NK-92 treated with Interleukin-12 subunit alpha and Interleukin-12 subunit beta, amount 100 ng/mL, for 24 hours (cell line): Measurements from ENCODE around the gene TOX2.
"Not testable (repeated sequence)": the region's sequence is repeated elsewhere in the genome, so short reads cannot be mapped to it uniquely, and the experiment has no call there.

Experiments
- DNase-seq: peaks from one replicate; lab custom pipeline; 2025; lab: John Stamatoyannopoulos, UW

TOX2 gene

GRCh38 chr20:44033344-44033743 lies 118.7 kb downstream of the TOX2 start:
- DNase-seq = no peak

GRCh38 chr20:44033873-44034272 lies 119.2 kb downstream of the TOX2 start:
- no peak for DNase-seq

GRCh38 chr20:44034451-44034850 lies 119.8 kb downstream of the TOX2 start:
- no peak for DNase-seq

- no peak for DNase-seq
Observed at GRCh38 chr20:44034965-44035635, 120.4 kb downstream of the TOX2 start.

- no peak for DNase-seq
Observed at GRCh38 chr20:44035924-44036323, 121.3 kb downstream of the TOX2 start.

- no peak for DNase-seq
Observed at GRCh38 chr20:44036441-44036840, 121.8 kb downstream of the TOX2 start.

- no peak for DNase-seq
Observed at GRCh38 chr20:44038681-44039123, 124.0 kb downstream of the TOX2 start.

GRCh38 chr20:44039147-44039546 lies 124.5 kb downstream of the TOX2 start:
- no peak for DNase-seq

- DNase-seq = no peak
Observed at GRCh38 chr20:44039741-44040140, 125.1 kb downstream of the TOX2 start.

- no peak for DNase-seq
Observed at GRCh38 chr20:44040202-44040915, 125.7 kb downstream of the TOX2 start.

- DNase-seq = no peak
Observed at GRCh38 chr20:44041001-44041400, 126.3 kb downstream of the TOX2 start.

- DNase-seq = not testable (repeated sequence)
Observed at GRCh38 chr20:44044712-44045111, 130.1 kb downstream of the TOX2 start.

- DNase-seq = no peak
Observed at GRCh38 chr20:44050327-44050726, 135.7 kb downstream of the TOX2 start.

GRCh38 chr20:44050925-44051660 lies 136.4 kb downstream of the TOX2 start:
- DNase-seq = no peak

GRCh38 chr20:44051661-44052000 lies 137.0 kb downstream of the TOX2 start:
- no peak for DNase-seq

- DNase-seq = no peak
Observed at GRCh38 chr20:44052166-44052565, 137.5 kb downstream of the TOX2 start.

- no peak for DNase-seq
Observed at GRCh38 chr20:44053046-44053445, 138.4 kb downstream of the TOX2 start.

- DNase-seq = no peak
Observed at GRCh38 chr20:44054118-44054517, 139.5 kb downstream of the TOX2 start.

GRCh38 chr20:44054849-44055248 lies 140.2 kb downstream of the TOX2 start:
- no peak for DNase-seq

- DNase-seq = no peak
Observed at GRCh38 chr20:44056010-44056698, 141.5 kb downstream of the TOX2 start.

- DNase-seq = no peak
Observed at GRCh38 chr20:44057698-44058675, 143.3 kb downstream of the TOX2 start.
